ENCODE data around the gene MAP6D1. TPM values are rescaled to one million over a fixed set of nuclear protein-coding genes. Genes with fewer than 3 reads are reported as not detected.
A peak's percentile ranks its signal among the peaks of the same experiment; 100 is the strongest.

Gene MAP6D1
- total and polyA plus RNA-seq, 2 of the 4 experiments (the other 2 are of a cell fraction) = 2.7 to 5.2 TPM

- Histone ChIP-seq H2AK5ac (ENCODE audit: low read depth, low read length) (no peak overlapping the region), H3K9me3 (ENCODE audit: control insufficient read depth, insufficient read depth, low read length) (no peaks in the 10 kb centered on the region), H3K23ac (ENCODE audit: low read depth, low read length) (no peak overlapping the region), H4K20me1 (ENCODE audit: insufficient read depth, low read length) (no peaks in the 10 kb centered on the region), H3K4me3 (ENCODE audit: insufficient read depth, low read depth, low read length) (no peak overlapping the region), H3K18ac (ENCODE audit: low read depth, low read length) (no peak overlapping the region), H3K4ac (ENCODE audit: low read depth, low read length) (no peak overlapping the region), H4K8ac (ENCODE audit: low read depth in 2 of 2, low read length in 2 of 2) (no peak overlapping the region), H3K14ac (replicated peaks; ENCODE audit: low read depth, low read length) (no peak overlapping the region), H4K5ac (ENCODE audit: low read depth, low read length) (no peak overlapping the region), H3K4me1 (ENCODE audit: control insufficient read depth, insufficient read depth, low read length) (peaks cover 4% of the 10 kb centered on the region; the same call in 1 of the 2 replicates), H2AFZ (replicated peaks; ENCODE audit: low read length, poor library complexity) (no peak overlapping the region), H3K79me1 (ENCODE audit: low read depth in 1 of 2, low read length in 2 of 2) (peaks cover 3 to 12% of the 10 kb centered on the region in 2 experiments; a peak in 2 of 4 replicates), H2BK120ac (ENCODE audit: low read depth, low read length) (no peak overlapping the region), H2AK9ac (replicated peaks; ENCODE audit: low read depth, low read length, poor library complexity) (no peak overlapping the region), H2BK20ac (ENCODE audit: low read depth, low read length) (no peak overlapping the region), H3K27me3 (ENCODE audit: control insufficient read depth, insufficient read depth, low read length) (no peaks in the 10 kb centered on the region), H3K27ac (ENCODE audit: insufficient read depth, low read length) (no peak overlapping the region), H3K9me1 (ENCODE audit: insufficient read depth, low read length) (no peaks in the 10 kb centered on the region), H2BK15ac (ENCODE audit: low read depth, low read length) (no peak overlapping the region), H3K36me3 (ENCODE audit: control insufficient read depth, insufficient read depth, low read length) (peaks cover 29% of the 10 kb centered on the region), H3K9ac (ENCODE audit: low read depth, low read length) (no peak overlapping the region), H4K91ac (ENCODE audit: insufficient read depth, low read depth, low read length) (no peak overlapping the region), H3K56ac (ENCODE audit: extremely low read depth, insufficient read depth, low read length) (no peak overlapping the region), H2BK5ac (ENCODE audit: low read depth, low read length, poor library complexity, severe bottlenecking) (peak overlapping the region; percentile 14), H3K4me2 (ENCODE audit: low read depth, low read length) (no peak overlapping the region)
- dilution Hi-C loops (cut with HindIII; ENCODE audit: low sequenced_read_pairs, unreplicated experiment) (no loop called here), intact Hi-C loops (cut with micrococcal nuclease) (loop anchor here (5.0 to 10.0 kb wide), 2 partner anchors 379 to 581 kb away; no protein-coding TSS in a partner anchor), in situ Hi-C loops (cut with MboI; ENCODE audit: low sequenced_read_pairs) (loop anchor here (5.0 kb wide), 1 partner anchor 299 kb away; no protein-coding TSS in a partner anchor)
- TF ChIP-seq ELK1 (IDR thresholded peaks at IDR 0.05; ENCODE audit: borderline replicate concordance, low read depth, low read length) = no peak
- TF ChIP-seq CEBPB (IDR thresholded peaks at IDR 0.05; ENCODE audit: low read depth, low read length) = no peak
- no peak for TF ChIP-seq MXI1 (IDR thresholded peaks at IDR 0.05; ENCODE audit: borderline replicate concordance, low read depth, low read length)
- no peak for TF ChIP-seq POLR2A (IDR thresholded peaks at IDR 0.05; ENCODE audit: low read depth, low read length)
- TF ChIP-seq CTCF (conservative IDR thresholded peaks at IDR 0.05; ENCODE audit: low read depth, low read length) = no peak
- TF ChIP-seq FOS (IDR thresholded peaks at IDR 0.05; ENCODE audit: low read depth, low read length) = no peak
- no peak for TF ChIP-seq RAD21 (IDR thresholded peaks at IDR 0.05; ENCODE audit: low read length)
- TF ChIP-seq RFX5 (IDR thresholded peaks at IDR 0.05; ENCODE audit: low read depth, low read length) = no peak
- no peak for TF ChIP-seq MAZ (IDR thresholded peaks at IDR 0.05; ENCODE audit: borderline replicate concordance, low read depth, low read length)
- no peak for TF ChIP-seq NFE2L2 (IDR thresholded peaks at IDR 0.05; ENCODE audit: low read depth, low read length)
- TF ChIP-seq RCOR1 (IDR thresholded peaks at IDR 0.05; ENCODE audit: insufficient replicate concordance, low read length) = no peak
- no peak for TF ChIP-seq CHD1 (IDR thresholded peaks at IDR 0.05; ENCODE audit: low read depth, low read length)
- no peak for TF ChIP-seq BHLHE40 (IDR thresholded peaks at IDR 0.05; ENCODE audit: low read depth, low read length)
- TF ChIP-seq USF2 (IDR thresholded peaks at IDR 0.05; ENCODE audit: low read depth, low read length) = no peak
- TF ChIP-seq MAFK (IDR thresholded peaks at IDR 0.05; ENCODE audit: low read depth, low read length) = no peak
- TF ChIP-seq SMC3 (IDR thresholded peaks at IDR 0.05; ENCODE audit: low read depth, low read length) = no peak
- no TSS peak for BruUV-seq (replicated peaks)
- CTCF ChIA-PET = interaction anchor here (1.0 kb wide), 1 partner anchor 263 kb away, joined by 3 read pairs; no protein-coding TSS in a partner anchor
- POLR2A ChIA-PET (ENCODE audit: unreplicated experiment) = no interaction called here
- no peak for DNase-seq
- ATAC-seq (ENCODE audit: low read depth) = no peak
Measured at GRCh38 chr3:183766107-183766506, 59.3 kb downstream of the MAP6D1 start.

Data from IMR-90 (cell line).